Lung microvascular endothelial cell (primary cell): ENCODE measurements around the gene UBE2E2. TPM values are rescaled to one million over a fixed set of nuclear protein-coding genes. Genes with fewer than 3 reads are reported as not detected.
A peak's percentile ranks its signal among the peaks of the same experiment; 100 is the strongest.

ENCODE experiments used
- DNase-seq, 2 donors: peaks; one replicate each; pipeline versions ENCODE4 v3.0.0 to v3.0.0-alpha.2; 2010; ENCODE audit warnings: low read depth in 2 of 2
- total RNA-seq: library from RNA; depleted of rRNA; stranded (reverse); fragments of >200 nt; gene quantifications from 2 replicates; pipeline ENCODE4 v1.2.1, GENCODE V29; 2014

Gene UBE2E2
- total RNA-seq, 1 donor from 2014 or later, result 20.4 TPM

GRCh38 chr3:23440416-23441294, 237.5 kb downstream of the UBE2E2 start:
- DNase-seq, result peak in 1 of 2 donors; percentile 17

- peak; percentile 41 to 51 for DNase-seq
These were observed 239.7 kb downstream of the UBE2E2 start for GRCh38 chr3:23442598-23443383.

GRCh38 chr3:23444386-23444785, 241.3 kb downstream of the UBE2E2 start:
- no peak for DNase-seq

GRCh38 chr3:23446301-23446700, 243.2 kb downstream of the UBE2E2 start:
- no peak for DNase-seq

- no peak for DNase-seq
These were observed 245.9 kb downstream of the UBE2E2 start for GRCh38 chr3:23448998-23449537.

- DNase-seq, result no peak
These were observed 246.9 kb downstream of the UBE2E2 start for GRCh38 chr3:23450051-23450450.

GRCh38 chr3:23450806-23451205, 247.7 kb downstream of the UBE2E2 start:
- DNase-seq, result no peak

- no peak for DNase-seq
These were observed 249.3 kb downstream of the UBE2E2 start for GRCh38 chr3:23452408-23452807.

- peak; percentile 12 to 70 for DNase-seq
These were observed 252.0 kb downstream of the UBE2E2 start for GRCh38 chr3:23455084-23455483.

GRCh38 chr3:23455775-23456174, 252.6 kb downstream of the UBE2E2 start:
- DNase-seq, result no peak

- no peak for DNase-seq
These were observed 254.6 kb downstream of the UBE2E2 start for GRCh38 chr3:23457697-23458096.

- no peak for DNase-seq
These were observed 256.3 kb downstream of the UBE2E2 start for GRCh38 chr3:23459465-23459864.

- DNase-seq, result no peak
These were observed 256.9 kb downstream of the UBE2E2 start for GRCh38 chr3:23459889-23460546.

- no peak for DNase-seq
These were observed 257.9 kb downstream of the UBE2E2 start for GRCh38 chr3:23461069-23461468.

- DNase-seq, result no peak
These were observed 260.7 kb downstream of the UBE2E2 start for GRCh38 chr3:23463791-23464190.

- DNase-seq, result no peak
These were observed 262.4 kb downstream of the UBE2E2 start for GRCh38 chr3:23465569-23465968.

GRCh38 chr3:23468203-23468602, 265.1 kb downstream of the UBE2E2 start:
- DNase-seq, result no peak

- no peak for DNase-seq
These were observed 271.6 kb downstream of the UBE2E2 start for GRCh38 chr3:23474580-23475357.

GRCh38 chr3:23475446-23475845, 272.3 kb downstream of the UBE2E2 start:
- DNase-seq, result no peak

GRCh38 chr3:23479026-23479425, 275.9 kb downstream of the UBE2E2 start:
- no peak for DNase-seq
